ENCODE measurements around the gene HASPIN. TPM values are rescaled to one million over a fixed set of nuclear protein-coding genes. Genes with fewer than 3 reads are reported as not detected.
"Not testable (repeated sequence)": the region's sequence is repeated elsewhere in the genome, so short reads cannot be mapped to it uniquely, and the experiment has no call there.

HASPIN gene
- total RNA-seq, 1 donor from 2014 or later: 22.9 TPM

DNA sequence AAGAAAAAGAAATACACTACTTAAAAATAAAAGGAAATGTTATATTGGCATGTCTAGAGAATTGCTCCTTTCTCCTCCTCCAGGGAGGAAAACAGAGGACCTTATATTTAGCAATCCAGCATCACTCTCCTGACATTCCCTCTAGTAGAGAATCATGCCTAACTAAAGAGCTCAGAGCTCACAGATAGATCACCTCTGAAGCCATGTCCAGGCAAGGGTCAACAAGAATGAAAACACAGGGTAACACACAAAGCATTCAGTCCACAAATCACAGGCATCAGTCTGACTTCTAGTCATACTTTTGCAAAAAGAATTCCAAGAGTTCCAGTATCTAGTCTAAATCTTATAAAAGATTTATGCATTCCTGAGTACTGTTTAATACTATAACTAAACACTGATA is 4.4 kb upstream of the HASPIN start:
- H3K4me1 Mint-ChIP-seq: peaks cover 17% of the 10 kb centered on the region
- no peaks in the 10 kb centered on the region for H3K27me3 Mint-ChIP-seq (ENCODE audit: low read depth)
- H3K27ac Mint-ChIP-seq (ENCODE audit: unreplicated experiment): no peak overlapping the region
- TF ChIP-seq CTCF (conservative IDR thresholded peaks at IDR 0.05): no peak
- no peak for DNase-seq (ENCODE audit: low read depth, low spot score)
- no peaks in the 10 kb centered on the region for H3K9me3 Mint-ChIP-seq
- H3K36me3 Mint-ChIP-seq (ENCODE audit: low read depth): peaks cover 6% of the 10 kb centered on the region
- H3K4me3 Mint-ChIP-seq: peak overlapping the region; percentile 54

- Mint-ChIP-seq H3K27ac (ENCODE audit: unreplicated experiment) (peak overlapping the region; percentile 98), H3K4me3 (peak overlapping the region; percentile 96), H3K36me3 (ENCODE audit: low read depth) (peaks cover 12% of the 10 kb centered on the region), H3K4me1 (peaks cover 41% of the 10 kb centered on the region), H3K27me3 (ENCODE audit: low read depth) (no peaks in the 10 kb centered on the region), H3K9me3 (no peaks in the 10 kb centered on the region)
- TF ChIP-seq CTCF (conservative IDR thresholded peaks at IDR 0.05): no peak
- DNase-seq (ENCODE audit: low read depth, low spot score): no peak
Observed at GRCh38 chr17:3722716-3723115, 987 bp upstream of the HASPIN start.

GRCh38 chr17:3723188-3723555 is 531 bp upstream of the HASPIN start:
- H3K27ac Mint-ChIP-seq (ENCODE audit: unreplicated experiment): peak overlapping the region; percentile 98
- no peak for DNase-seq (ENCODE audit: low read depth, low spot score)
- peaks cover 12% of the 10 kb centered on the region for H3K36me3 Mint-ChIP-seq (ENCODE audit: low read depth)
- H3K27me3 Mint-ChIP-seq (ENCODE audit: low read depth): no peaks in the 10 kb centered on the region
- no peaks in the 10 kb centered on the region for H3K9me3 Mint-ChIP-seq
- TF ChIP-seq CTCF (conservative IDR thresholded peaks at IDR 0.05): no peak
- H3K4me3 Mint-ChIP-seq: peak overlapping the region; percentile 96
- peaks cover 41% of the 10 kb centered on the region for H3K4me1 Mint-ChIP-seq

DNA sequence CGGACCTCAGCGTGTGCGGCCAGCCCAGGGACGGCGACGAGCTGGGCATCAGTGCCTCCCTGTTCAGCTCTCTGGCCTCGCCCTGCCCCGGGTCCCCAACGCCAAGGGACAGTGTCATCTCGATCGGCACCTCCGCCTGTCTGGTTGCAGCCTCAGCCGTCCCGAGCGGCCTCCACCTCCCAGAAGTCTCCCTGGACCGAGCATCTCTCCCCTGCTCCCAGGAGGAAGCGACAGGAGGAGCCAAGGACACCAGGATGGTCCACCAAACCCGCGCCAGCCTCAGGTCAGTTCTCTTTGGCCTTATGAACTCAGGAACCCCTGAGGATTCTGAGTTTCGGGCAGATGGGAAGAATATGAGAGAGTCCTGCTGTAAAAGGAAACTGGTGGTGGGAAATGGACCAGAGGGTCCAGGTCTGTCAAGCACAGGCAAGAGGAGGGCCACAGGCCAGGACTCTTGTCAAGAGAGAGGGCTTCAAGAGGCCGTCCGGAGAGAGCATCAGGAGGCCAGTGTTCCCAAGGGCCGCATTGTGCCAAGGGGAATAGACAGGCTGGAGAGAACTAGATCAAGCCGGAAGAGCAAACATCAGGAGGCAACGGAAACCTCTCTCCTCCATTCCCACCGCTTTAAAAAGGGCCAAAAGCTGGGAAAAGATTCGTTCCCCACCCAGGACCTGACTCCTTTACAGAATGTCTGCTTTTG is 825 bp downstream of the HASPIN start:
- Mint-ChIP-seq H3K9me3 (no peaks in the 10 kb centered on the region), H3K36me3 (ENCODE audit: low read depth) (peaks cover 16% of the 10 kb centered on the region), H3K4me1 (peaks cover 44% of the 10 kb centered on the region), H3K27me3 (ENCODE audit: low read depth) (no peaks in the 10 kb centered on the region), H3K4me3 (peak overlapping the region; percentile 96), H3K27ac (ENCODE audit: unreplicated experiment) (peak overlapping the region; percentile 95)
- DNase-seq (ENCODE audit: low read depth, low spot score): no peak
- no peak for TF ChIP-seq CTCF (conservative IDR thresholded peaks at IDR 0.05)

DNA sequence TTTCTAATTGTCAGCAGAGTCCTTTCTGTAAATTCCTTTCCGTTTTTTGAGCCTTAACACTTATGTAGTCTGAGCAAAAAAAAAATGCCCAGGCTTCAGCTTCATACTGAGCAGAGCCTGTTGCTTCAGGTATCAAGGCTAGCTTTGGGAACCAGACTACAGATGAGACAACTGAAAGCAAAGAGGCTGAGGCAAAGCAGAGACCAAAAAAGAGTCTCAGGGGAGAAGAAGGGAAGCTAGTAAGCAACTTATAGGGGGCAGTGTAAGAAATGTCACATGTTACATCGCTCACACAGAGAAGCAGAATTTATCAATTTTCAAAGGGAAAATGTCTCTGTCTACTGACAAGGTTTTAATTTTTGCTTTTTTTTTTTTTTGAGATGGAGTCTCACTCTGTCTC is 3.3 kb downstream of the HASPIN start:
- TF ChIP-seq CTCF (conservative IDR thresholded peaks at IDR 0.05): no peak
- Mint-ChIP-seq H3K36me3 (ENCODE audit: low read depth) (peaks cover 16% of the 10 kb centered on the region), H3K4me1 (peaks cover 45% of the 10 kb centered on the region), H3K27ac (ENCODE audit: unreplicated experiment) (no peak overlapping the region), H3K9me3 (no peaks in the 10 kb centered on the region), H3K27me3 (ENCODE audit: low read depth) (no peaks in the 10 kb centered on the region), H3K4me3 (no peak overlapping the region)
- no peak for DNase-seq (ENCODE audit: low read depth, low spot score)

DNA sequence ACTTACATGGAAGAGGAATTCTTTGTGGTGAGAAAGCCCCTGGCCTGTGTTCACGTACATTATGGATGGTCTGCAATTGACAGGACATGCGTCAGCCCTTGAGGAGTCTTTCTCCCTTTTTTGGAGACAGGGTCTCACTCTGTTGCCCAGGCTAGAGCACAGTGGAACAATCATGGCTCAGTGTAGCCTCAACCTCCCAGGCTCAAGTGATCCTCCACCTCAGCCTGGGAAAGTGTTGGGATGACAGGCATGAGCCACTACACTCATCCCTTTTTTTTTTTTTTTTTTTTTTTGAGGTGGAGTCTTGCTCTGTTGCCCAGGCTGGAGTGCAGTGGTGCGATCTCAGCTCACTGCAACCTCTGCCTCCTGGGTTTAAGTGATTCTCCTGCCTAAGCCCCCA is 4.4 kb downstream of the HASPIN start:
- not testable (repeated sequence) for H3K4me3 Mint-ChIP-seq; H3K27ac Mint-ChIP-seq (ENCODE audit: unreplicated experiment); DNase-seq (ENCODE audit: low read depth, low spot score); H3K9me3 Mint-ChIP-seq; H3K27me3 Mint-ChIP-seq (ENCODE audit: low read depth)
- peaks cover 16% of the 10 kb centered on the region for H3K36me3 Mint-ChIP-seq (ENCODE audit: low read depth)
- peaks cover 39% of the 10 kb centered on the region for H3K4me1 Mint-ChIP-seq
